LNCAP (cell line): ENCODE data around the gene FBLIM1.

ENCODE experiments used
- TF ChIP-seq, protein P1 (sequence below): fragments of 450-650 bp; IDR thresholded peaks from 2 replicates; pipeline ENCODE4 v1.5.1; 2017; ENCODE audit warnings: mild to moderate bottlenecking

FBLIM1 gene

GRCh38 chr1:15825800-15826199, 67.2 kb downstream of the FBLIM1 start:
- TF ChIP-seq, protein P1, sequence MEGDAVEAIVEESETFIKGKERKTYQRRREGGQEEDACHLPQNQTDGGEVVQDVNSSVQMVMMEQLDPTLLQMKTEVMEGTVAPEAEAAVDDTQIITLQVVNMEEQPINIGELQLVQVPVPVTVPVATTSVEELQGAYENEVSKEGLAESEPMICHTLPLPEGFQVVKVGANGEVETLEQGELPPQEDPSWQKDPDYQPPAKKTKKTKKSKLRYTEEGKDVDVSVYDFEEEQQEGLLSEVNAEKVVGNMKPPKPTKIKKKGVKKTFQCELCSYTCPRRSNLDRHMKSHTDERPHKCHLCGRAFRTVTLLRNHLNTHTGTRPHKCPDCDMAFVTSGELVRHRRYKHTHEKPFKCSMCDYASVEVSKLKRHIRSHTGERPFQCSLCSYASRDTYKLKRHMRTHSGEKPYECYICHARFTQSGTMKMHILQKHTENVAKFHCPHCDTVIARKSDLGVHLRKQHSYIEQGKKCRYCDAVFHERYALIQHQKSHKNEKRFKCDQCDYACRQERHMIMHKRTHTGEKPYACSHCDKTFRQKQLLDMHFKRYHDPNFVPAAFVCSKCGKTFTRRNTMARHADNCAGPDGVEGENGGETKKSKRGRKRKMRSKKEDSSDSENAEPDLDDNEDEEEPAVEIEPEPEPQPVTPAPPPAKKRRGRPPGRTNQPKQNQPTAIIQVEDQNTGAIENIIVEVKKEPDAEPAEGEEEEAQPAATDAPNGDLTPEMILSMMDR, result no peak

DNA sequence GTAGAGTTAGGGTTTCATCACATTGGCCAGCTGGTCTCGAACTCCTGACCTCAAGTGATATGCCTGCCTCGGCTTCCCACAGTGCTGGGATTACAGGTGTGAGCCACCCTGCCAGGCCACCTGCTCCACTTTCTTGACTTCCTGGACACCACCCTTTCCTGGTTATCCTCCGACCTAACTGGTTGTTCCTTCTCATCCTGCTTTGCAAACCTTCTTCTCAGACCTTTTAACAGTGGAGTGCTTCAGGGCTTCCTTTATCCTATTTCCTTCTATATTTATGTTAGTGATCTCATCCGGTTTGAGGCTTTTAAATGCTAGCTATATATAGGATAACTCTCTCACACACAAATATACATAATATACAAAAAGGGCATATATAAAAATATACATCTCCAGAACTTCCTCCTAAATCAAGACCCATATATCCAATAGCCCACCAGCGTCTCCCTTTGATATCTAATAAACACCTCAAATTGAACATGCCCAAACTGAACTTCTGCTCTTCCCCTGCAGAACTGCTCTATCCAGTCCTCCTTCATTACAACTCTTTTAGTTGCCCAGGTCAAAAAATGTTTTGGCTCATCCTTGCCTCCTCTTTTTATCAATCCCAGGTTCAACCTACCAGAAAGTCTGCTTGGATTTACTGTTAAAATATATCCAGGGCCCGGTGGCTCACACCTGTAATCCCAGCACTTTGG, 68.4 kb downstream of the FBLIM1 start:
- TF ChIP-seq, protein P1, result no peak

DNA sequence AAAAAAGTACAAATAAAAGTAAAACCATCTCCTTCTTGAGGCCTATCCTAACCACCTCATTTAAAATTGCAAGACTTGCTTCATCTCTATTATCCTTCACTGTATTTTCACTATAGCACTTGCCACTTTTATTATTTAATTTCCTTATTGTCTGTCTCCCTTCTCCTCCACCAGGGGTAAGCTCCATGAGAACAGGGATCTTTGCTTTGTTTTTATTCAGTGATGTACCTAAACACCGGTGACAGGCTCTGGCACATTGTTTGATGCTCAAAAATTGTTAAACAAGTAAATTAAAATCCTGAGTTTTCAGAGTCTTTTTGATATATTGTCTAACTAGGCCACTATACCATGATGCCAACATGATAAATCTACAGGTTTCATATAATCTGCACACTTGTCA, 71.7 kb downstream of the FBLIM1 start:
- TF ChIP-seq, protein P1, result no peak

GRCh38 chr1:15833069-15833679, 74.6 kb downstream of the FBLIM1 start:
- TF ChIP-seq, protein P1, result no peak

- TF ChIP-seq, protein P1, result no peak
Measured at GRCh38 chr1:15833842-15834405, 75.3 kb downstream of the FBLIM1 start.

- TF ChIP-seq, protein P1, result no peak
Measured at GRCh38 chr1:15834406-15835204, 76.0 kb downstream of the FBLIM1 start.

DNA sequence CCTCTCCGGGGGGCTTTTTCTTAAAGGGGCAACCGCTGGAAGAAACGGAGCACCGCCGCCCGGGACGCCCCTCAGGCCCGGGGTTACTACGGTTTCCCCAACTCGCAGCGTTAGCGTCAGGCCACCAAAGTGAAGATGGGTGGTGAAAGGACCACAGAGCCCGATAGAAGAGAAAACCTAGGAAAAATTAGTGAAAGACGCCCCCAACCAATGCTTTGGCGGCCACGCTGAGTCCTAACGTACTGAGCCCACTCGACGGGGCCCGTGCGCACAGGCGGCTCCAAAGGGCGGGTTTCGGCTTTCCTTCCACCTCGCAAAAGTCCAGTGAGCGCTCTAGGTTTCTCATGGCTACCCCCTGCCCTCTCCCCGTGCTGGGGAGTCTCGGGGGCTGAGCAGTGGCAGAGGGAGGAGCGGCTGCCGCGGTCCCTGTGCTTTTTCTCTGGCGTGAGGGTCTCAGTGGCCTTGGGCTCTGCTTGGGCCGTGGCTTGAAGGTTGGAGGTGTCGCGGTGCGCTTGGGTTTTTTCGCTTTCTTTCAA, 76.7 kb downstream of the FBLIM1 start:
- TF ChIP-seq, protein P1, result no peak
